Activated CD8-positive, alpha-beta T cell treated with anti-CD3 and anti-CD28 coated beads for 36 hours (primary cell): Measurements from ENCODE around the gene ELK4. TPM values are rescaled to one million over a fixed set of nuclear protein-coding genes. Genes with fewer than 3 reads are reported as not detected.

ENCODE experiments used
- ATAC-seq: fragments of 200-7000 bp; cut with Tn5 transposase; one replicate; pipeline ENCODE4 v1.10.0; 2021; ENCODE audit warnings: mild to moderate bottlenecking, moderate library complexity
- CTCF ChIA-PET: fragments of 350-600 bp; sonication (Branson Sonifier 250); formaldehyde crosslinking; loops from one replicate; lab custom pipeline; 2021; ENCODE audit warnings: antibody characterized with exemption; lab: Charles Lee
- POLR2A ChIA-PET: fragments of 350-600 bp; sonication (Branson Sonifier 250); formaldehyde crosslinking; loops from one replicate; lab custom pipeline; 2021; ENCODE audit warnings: antibody characterized with exemption; lab: Charles Lee
- DNase-seq: peaks from one replicate; pipeline ENCODE4 v3.0.0-alpha.2; 2020
- H3K27ac Mint-ChIP-seq: one replicate; pipeline ENCODE4 v1.8.0; 2021; ENCODE audit warnings: mild to moderate bottlenecking, mixed read lengths
- H3K27me3 Mint-ChIP-seq: one replicate; pipeline ENCODE4 v1.8.0; 2021; ENCODE audit warnings: mixed read lengths
- H3K36me3 Mint-ChIP-seq: one replicate; pipeline ENCODE4 v1.8.0; 2021; ENCODE audit warnings: low read depth, mixed read lengths
- H3K4me1 Mint-ChIP-seq: one replicate; pipeline ENCODE4 v1.8.0; 2021; ENCODE audit warnings: low read depth, mixed read lengths
- H3K4me3 Mint-ChIP-seq: one replicate; pipeline ENCODE4 v1.8.0; 2021; ENCODE audit warnings: mild to moderate bottlenecking, moderate library complexity, mixed read lengths
- H3K9me3 Mint-ChIP-seq: one replicate; pipeline ENCODE4 v1.8.0; 2021; ENCODE audit warnings: mixed read lengths
- intact Hi-C: fragments of 100-400 bp; cut with micrococcal nuclease; formaldehyde crosslinking; loops from one replicate; pipeline ENCODE4 v1.10.0; 2022
- total RNA-seq, 2 experiments: library from RNA; stranded (reverse); gene quantifications; one replicate each; pipeline ENCODE4 v1.2.3, GENCODE V29; 2021
- TF ChIP-seq, protein P1 (sequence below): fragments of 200-600 bp; IDR thresholded peaks from one replicate; pipeline ENCODE4 v1.8.0; 2022; ENCODE audit warnings: antibody characterized with exemption, mild to moderate bottlenecking

The ELK4 gene
- total RNA-seq, 2 experiments from 2014 or later: 61.5 to 62.1 TPM

DNA sequence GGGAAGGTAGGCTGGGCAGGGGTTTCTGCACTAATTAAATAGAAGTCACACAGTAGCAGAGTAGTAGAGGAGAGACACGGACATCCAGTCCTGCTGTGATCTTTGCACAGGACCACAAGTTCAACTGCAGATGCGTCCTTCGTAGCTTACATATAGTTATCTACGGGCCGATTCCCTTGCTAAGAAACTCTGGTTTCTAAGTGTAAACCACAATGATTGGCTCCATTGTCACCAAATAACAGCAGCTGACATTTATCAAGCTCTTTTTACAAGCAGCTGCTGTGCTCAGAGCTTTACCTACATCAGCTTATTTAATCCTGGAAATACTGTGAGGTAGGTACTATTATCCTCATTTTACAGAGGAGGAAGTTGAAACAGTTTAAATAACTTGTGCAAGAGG, 45.4 kb upstream of the ELK4 start:
- TF ChIP-seq, protein P1, sequence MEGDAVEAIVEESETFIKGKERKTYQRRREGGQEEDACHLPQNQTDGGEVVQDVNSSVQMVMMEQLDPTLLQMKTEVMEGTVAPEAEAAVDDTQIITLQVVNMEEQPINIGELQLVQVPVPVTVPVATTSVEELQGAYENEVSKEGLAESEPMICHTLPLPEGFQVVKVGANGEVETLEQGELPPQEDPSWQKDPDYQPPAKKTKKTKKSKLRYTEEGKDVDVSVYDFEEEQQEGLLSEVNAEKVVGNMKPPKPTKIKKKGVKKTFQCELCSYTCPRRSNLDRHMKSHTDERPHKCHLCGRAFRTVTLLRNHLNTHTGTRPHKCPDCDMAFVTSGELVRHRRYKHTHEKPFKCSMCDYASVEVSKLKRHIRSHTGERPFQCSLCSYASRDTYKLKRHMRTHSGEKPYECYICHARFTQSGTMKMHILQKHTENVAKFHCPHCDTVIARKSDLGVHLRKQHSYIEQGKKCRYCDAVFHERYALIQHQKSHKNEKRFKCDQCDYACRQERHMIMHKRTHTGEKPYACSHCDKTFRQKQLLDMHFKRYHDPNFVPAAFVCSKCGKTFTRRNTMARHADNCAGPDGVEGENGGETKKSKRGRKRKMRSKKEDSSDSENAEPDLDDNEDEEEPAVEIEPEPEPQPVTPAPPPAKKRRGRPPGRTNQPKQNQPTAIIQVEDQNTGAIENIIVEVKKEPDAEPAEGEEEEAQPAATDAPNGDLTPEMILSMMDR: no peak
- ChIA-PET CTCF (interaction anchor here (0.9 to 10.1 kb wide), 6 partner anchors 7 to 86 kb away, joined by 3 to 101 read pairs (median 10); no protein-coding TSS in a partner anchor), POLR2A (interaction anchor here (0.6 to 1.3 kb wide), 2 partner anchors 45 to 192 kb away, joined by 3 read pairs; partner anchors contain the start of gene ELK4)
- no peak overlapping the region for H3K27ac Mint-ChIP-seq
- H3K27me3 Mint-ChIP-seq: peaks cover 16% of the 10 kb centered on the region
- DNase-seq: no peak
- intact Hi-C loops: no loop called here
- H3K9me3 Mint-ChIP-seq: no peaks in the 10 kb centered on the region
- H3K4me3 Mint-ChIP-seq: no peak overlapping the region
- no peaks in the 10 kb centered on the region for H3K36me3 Mint-ChIP-seq
- peaks cover 12% of the 10 kb centered on the region for H3K4me1 Mint-ChIP-seq
- no peak for ATAC-seq

DNA sequence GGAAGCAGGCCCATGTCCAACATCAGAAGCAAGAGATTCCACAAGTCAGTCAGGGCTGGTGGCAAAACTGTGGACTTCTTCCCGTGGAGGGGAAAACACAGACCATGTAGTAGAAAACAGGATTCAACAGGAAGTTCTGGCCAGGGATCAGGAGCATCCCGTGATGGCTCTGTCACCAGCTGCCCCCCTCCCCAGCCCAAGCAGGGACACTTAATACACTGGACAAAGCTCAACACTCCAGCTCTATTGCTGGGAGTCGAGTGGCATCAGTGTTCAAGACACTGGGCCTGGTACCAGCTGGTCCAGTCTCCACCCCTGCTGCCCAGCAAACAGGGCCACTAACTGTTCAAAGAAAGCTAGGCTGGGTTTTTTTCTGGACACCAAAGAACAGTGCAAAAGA, 44.8 kb upstream of the ELK4 start:
- Mint-ChIP-seq H3K36me3 (no peaks in the 10 kb centered on the region), H3K4me1 (peaks cover 12% of the 10 kb centered on the region), H3K4me3 (no peak overlapping the region), H3K27me3 (peaks cover 17% of the 10 kb centered on the region), H3K27ac (no peak overlapping the region), H3K9me3 (no peaks in the 10 kb centered on the region)
- DNase-seq (no peak), ATAC-seq (no peak)
- POLR2A ChIA-PET: no interaction called here
- CTCF ChIA-PET: interaction anchor here (1.5 to 10.1 kb wide), 3 partner anchors 19 to 85 kb away, joined by 10 to 101 read pairs (median 33); no protein-coding TSS in a partner anchor
- intact Hi-C loops: no loop called here
- TF ChIP-seq, protein P1: no peak

DNA sequence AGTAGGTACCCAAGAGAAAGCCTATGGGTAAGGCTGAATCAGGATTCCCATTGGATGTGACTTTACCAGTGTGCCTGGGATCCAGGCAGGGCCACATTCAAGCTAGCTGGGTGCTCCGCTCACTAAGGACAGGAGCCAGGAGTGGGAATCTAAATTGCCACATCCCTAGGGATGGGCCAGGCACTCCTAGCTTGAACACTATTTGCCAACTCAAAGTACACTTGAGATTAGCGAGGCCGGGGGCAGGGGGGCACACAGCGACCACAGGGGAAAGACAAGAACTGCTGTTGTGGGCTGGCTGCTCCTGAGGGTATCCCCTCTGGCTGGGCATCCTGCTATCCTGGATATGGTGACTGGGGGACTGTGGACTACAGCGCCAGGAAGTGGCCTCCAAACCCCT, 44.2 kb upstream of the ELK4 start:
- Mint-ChIP-seq H3K4me1 (peaks cover 12% of the 10 kb centered on the region), H3K9me3 (no peaks in the 10 kb centered on the region), H3K27me3 (peaks cover 14% of the 10 kb centered on the region), H3K4me3 (no peak overlapping the region), H3K36me3 (no peaks in the 10 kb centered on the region), H3K27ac (no peak overlapping the region)
- POLR2A ChIA-PET: no interaction called here
- CTCF ChIA-PET: interaction anchor here (5.8 to 10.1 kb wide), 2 partner anchors 19 to 35 kb away, joined by 33 to 101 read pairs; no protein-coding TSS in a partner anchor
- TF ChIP-seq, protein P1: no peak
- ATAC-seq: no peak
- intact Hi-C loops: no loop called here
- no peak for DNase-seq

DNA sequence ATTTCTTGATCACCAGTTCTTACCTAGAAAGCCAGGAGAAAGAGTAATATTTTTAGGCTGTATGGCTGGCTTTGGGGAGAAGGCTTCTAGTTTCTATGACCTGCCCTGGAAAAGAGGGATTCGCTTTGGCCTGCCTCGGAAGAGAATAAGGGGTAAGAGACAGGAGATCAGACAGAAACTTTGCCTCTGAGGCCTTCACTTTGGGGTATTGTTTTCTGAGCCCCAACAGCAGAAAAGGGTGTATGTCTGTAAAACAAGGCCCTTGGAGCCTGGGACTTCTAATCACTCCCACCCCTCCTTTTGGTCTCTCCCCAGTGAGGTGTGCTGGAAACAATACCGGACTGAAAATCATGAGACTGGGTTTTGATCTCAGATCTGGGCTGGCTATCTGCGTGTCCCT, 43.4 kb upstream of the ELK4 start:
- ATAC-seq: no peak
- peaks cover 8% of the 10 kb centered on the region for H3K4me1 Mint-ChIP-seq
- no peaks in the 10 kb centered on the region for H3K9me3 Mint-ChIP-seq
- H3K27ac Mint-ChIP-seq: no peak overlapping the region
- ChIA-PET CTCF (interaction anchor here (10.1 kb wide), 1 partner anchor 18 kb away, joined by 101 read pairs; no protein-coding TSS in a partner anchor), POLR2A (no interaction called here)
- H3K36me3 Mint-ChIP-seq: no peaks in the 10 kb centered on the region
- no peak for DNase-seq
- H3K4me3 Mint-ChIP-seq: no peak overlapping the region
- TF ChIP-seq, protein P1: no peak
- intact Hi-C loops: no loop called here
- H3K27me3 Mint-ChIP-seq: peaks cover 10% of the 10 kb centered on the region

DNA sequence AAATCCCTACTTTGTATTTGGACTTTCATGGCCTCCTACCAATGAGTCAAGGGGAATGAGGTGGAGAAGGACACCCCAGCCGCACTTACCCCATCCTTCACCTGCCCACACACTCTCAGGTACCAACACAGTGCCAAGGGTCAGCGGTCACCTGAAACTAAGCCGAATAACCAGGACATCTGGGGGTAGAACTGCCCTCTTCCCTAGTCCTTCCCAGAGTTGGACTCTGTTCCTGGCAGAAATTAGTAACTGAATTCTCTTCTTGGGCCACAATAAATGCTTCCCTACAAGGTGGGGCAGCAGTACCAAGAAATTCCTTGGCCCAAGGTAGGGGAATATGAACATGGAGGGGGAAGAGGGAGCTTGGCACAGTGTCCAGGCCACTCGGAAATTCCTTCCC, 41.2 kb upstream of the ELK4 start:
- POLR2A ChIA-PET: no interaction called here
- TF ChIP-seq, protein P1: no peak
- CTCF ChIA-PET: interaction anchor here (1.1 to 10.1 kb wide), 7 partner anchors 16 to 304 kb away, joined by 3 to 101 read pairs (median 4); no protein-coding TSS in a partner anchor
- H3K27me3 Mint-ChIP-seq: peaks cover 14% of the 10 kb centered on the region
- intact Hi-C loops: no loop called here
- no peak for ATAC-seq
- H3K4me1 Mint-ChIP-seq: peaks cover 7% of the 10 kb centered on the region
- H3K9me3 Mint-ChIP-seq: no peaks in the 10 kb centered on the region
- H3K36me3 Mint-ChIP-seq: no peaks in the 10 kb centered on the region
- H3K27ac Mint-ChIP-seq: no peak overlapping the region
- H3K4me3 Mint-ChIP-seq: no peak overlapping the region
- no peak for DNase-seq
